NCI-H146 (cell line): ENCODE data around the gene BABAM2.
"Not testable (repeated sequence)": the region's sequence is repeated elsewhere in the genome, so short reads cannot be mapped to it uniquely, and the experiment has no call there.

Experiments used
- DNase-seq: peaks from one replicate; lab custom pipeline; 2025; lab: John Stamatoyannopoulos, UW

BABAM2 gene

DNA sequence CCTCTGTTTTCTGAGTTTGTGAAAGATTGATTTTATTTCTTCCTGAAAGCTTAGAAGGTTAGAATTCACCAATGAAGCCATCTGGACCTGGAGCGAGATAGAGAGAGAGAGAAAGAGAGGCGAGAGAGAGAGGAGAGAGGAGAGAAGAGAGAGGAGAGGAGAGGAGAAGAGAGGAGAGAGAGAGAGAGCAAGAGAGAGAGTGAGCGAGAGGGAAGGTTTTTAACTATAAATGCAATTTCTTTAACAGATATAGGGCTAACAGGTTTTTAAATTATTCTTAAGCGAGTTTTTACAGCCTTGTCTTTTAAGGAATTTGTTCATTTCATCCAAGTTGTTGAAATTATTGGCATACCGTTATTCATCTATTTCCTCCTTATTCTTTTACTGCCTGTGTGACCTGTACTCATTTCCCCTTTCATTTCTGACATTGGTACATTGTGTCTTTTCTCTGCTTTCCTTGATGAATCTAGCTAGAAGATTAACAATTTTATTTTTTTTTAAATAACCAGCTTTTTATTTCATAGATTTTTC, 56.1 kb downstream of the BABAM2 start:
- DNase-seq, result no peak

DNA sequence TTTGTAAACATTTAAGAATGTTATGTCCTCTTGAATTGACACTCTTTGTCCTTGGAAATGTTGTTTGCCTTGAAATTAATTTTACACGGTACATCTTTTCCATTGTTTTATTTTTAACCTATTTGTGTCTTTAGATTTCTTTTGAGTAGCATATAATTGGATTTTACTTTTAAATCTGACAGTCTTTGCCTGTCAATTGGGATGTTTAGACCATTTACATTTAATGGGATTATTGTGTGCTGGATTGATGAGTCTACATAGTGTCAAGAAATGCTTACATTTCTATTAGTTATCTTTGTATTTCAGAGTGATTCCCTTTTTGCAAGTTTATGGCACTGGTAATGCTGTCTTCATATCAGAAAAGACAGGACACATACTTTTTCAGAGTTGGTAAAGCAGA, 61.5 kb downstream of the BABAM2 start:
- DNase-seq, result no peak

DNA sequence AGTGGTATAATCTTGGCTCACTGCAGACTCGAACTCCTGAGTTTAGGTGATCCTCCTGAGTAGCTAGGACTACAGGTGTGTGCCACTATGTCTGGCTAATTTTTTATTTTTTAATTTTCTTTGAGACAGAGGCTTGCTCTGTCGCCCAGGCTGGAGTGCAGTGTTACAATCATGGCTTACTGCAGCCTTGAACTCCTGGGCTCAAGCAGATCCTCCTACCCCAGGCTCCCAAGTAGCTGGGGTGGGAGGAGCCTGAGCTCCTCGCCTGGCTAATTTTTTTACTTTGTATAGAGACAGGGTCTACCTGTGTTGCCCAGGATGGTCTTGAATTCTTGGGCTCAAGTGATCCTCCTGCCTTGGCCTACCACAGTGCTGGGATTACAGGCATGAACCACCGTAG, 62.5 kb downstream of the BABAM2 start:
- DNase-seq, result no peak

- no peak for DNase-seq
Observed at GRCh38 chr2:27954221-27954673, 63.7 kb downstream of the BABAM2 start.

GRCh38 chr2:27954771-27955383, 64.3 kb downstream of the BABAM2 start:
- DNase-seq, result peak; percentile 38

DNA sequence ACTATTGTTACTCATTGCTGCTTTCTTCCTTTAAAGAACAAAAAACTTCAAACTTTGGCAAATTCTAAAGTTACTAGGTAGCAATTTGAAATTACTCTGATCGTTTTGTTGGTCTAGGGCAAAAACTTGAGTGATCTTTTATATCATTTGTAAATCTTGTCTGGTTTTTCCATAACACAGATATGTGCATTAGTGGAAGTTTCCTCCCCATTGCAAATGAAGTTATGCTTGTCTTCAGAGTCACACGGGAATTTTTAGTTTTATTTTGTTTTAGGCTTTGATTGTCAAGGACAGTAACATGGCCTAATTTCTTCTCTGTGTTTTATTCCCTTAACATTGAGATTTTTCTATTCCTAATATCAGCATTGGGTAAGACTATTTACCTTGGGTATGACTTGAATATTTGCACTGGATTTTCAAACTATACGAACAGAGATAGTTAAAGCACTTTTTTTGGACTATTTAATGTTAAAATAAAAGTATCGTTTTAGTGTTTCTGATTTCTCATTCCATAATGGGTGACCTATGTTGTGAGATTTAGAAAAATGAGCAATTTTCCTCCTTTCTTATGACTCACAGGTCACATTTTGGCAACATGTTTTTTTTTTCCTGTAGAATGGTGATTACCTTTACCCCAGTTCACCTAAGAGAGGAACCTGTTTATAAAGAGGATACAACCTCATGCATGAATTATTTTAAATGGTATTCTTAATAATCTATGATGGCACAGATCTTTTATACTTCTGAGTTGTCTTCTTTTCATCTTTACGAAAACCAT, 65.0 kb downstream of the BABAM2 start:
- DNase-seq, result no peak

GRCh38 chr2:27956888-27957287, 66.4 kb downstream of the BABAM2 start:
- no peak for DNase-seq

- DNase-seq, result no peak
Observed at GRCh38 chr2:27958711-27959378, 68.3 kb downstream of the BABAM2 start.

DNA sequence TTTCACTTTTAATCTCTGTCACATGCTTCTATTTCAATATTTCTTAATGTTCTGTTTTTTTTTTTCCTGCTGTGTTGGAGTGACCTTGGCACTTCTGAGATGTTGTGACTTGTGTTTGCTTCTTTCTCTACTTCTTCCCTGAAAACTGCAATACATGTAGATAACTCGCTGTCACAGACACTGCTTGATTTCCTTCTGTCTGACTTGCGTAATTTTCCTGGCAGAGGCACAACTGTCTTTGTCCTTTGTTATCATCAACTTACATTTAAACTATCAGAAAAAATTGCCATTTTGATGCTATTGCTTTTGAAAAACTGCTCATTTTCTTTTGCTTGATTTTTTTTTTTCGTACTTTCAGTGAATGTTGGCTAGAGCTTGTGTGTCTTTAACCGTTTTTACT, 69.0 kb downstream of the BABAM2 start:
- DNase-seq, result no peak

GRCh38 chr2:27960237-27960912, 69.8 kb downstream of the BABAM2 start:
- no peak for DNase-seq

DNA sequence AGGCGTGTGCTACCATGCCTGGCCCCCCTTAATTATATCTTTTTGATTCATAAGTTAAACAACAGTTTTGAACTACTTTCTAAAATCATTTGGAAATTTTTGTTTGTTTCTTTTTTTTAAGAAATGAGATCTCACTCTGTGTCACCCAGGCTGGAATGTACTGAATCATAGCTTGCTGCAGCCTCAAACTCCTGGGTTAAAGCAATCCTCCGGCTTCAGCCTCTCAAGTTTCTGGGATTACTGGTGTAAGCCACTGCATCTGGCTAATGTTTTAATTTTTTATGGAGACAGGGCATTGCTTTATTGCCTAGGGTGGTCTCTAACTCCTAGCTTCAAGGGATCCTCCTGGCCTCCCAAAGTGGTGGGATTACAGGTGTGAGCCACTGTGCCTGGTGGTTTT, 71.5 kb downstream of the BABAM2 start:
- no peak for DNase-seq

DNA sequence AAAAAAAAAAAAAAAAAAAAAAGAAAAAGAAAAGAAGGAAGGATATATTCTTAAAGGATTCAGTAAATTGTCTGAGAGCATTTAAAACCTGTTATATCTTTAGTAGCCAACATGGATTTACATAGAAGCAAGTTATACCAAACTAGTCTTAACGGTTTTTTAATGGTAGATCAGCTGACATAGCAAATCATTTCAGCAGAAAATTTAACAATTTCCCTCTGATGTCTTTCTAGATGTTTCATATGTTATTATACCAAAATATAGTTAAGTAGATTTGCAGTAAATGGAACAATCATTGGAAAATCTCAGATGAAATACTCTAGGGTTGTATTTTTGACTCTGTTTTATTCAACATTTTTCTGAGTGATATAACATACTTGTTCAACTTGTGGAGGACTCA, 72.9 kb downstream of the BABAM2 start:
- no peak for DNase-seq

DNA sequence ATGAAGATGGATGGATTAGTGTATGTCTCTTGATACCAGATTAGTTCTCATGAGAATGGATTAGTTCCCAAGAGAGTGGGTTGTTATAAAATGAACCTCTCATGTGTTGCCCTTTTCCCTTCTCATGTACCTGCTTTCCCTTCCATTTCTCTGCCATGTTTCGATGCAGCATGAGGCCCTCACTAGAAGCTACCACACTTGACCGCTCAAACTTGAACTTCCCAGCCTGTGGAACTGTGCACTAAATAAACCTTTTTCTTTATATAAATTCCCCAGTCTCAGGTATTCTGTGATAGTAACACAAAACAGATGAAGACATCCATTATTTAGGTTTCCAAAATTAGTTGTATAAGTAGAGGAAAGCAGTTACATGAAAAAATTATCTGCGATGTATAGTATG, 73.5 kb downstream of the BABAM2 start:
- no peak for DNase-seq

DNA sequence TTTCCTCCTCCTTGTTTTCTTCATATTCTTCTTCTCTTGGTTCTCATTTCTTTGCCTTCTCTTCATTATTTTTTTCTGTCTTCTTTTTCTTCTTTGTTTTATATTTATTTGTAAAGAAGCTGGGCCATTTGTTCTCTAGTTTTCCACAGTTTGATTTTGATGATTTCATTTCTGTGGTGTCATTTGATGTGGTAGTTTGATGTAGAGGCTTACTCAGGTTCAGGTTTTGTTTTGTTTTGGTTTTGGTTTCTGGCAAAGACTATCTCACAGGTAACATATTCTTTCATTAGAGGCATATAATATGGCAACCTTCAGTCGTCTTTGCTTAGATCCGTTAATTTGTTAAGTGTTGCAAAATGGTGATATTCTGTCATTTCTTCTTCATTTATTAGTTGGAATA, 75.3 kb downstream of the BABAM2 start:
- DNase-seq, result no peak

GRCh38 chr2:27966466-27966865, 75.9 kb downstream of the BABAM2 start:
- DNase-seq, result no peak

GRCh38 chr2:27967076-27967475, 76.5 kb downstream of the BABAM2 start:
- no peak for DNase-seq

DNA sequence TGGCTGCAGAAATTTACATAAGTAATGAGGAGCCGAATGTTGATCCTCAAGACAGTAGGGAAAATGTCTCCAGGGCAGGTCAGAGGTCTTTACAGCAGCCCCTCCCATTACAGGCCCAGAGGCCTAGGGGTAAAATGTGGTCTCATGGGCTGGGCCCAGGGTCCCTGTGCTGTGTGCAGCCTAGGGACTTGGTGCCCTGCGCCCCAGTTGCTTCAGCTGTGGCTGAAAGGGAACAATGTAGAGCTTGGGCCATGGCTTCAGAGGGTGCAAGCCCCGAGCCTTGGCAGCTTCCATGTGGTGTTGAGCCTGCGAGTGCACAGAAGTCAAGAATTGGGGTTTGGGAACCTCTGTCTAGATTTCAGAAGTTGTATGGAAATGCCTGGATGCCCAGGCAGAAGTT, 77.5 kb downstream of the BABAM2 start:
- not testable (repeated sequence) for DNase-seq

- DNase-seq, result not testable (repeated sequence)
Observed at GRCh38 chr2:27968957-27969356, 78.4 kb downstream of the BABAM2 start.

- DNase-seq, result no peak
Observed at GRCh38 chr2:27972311-27972710, 81.8 kb downstream of the BABAM2 start.

- no peak for DNase-seq
Observed at GRCh38 chr2:27973592-27973991, 83.1 kb downstream of the BABAM2 start.

DNA sequence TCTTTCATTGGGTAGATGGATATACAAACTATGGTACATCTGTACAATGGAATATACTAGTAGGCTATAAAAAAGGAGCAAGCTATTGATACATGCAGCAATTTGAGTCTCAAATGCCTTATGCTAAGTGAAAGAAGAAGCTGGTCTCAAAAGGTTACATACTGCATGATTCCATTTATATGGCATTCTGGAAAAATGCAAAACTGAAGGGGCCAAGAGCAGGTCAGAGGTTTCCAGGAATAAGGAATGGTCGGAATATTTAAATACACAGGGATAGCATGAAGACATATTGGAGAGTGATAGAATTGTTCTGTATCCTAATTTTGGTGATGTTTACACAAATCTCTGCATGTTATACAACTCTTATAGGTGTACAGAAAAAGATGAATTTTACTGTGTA, 85.8 kb downstream of the BABAM2 start:
- DNase-seq, result no peak

- no peak for DNase-seq
Observed at GRCh38 chr2:27977731-27978312, 87.3 kb downstream of the BABAM2 start.
